Vagina (tissue), 2 donors: ENCODE measurements around the gene EIF1. TPM values are rescaled to one million over a fixed set of nuclear protein-coding genes. Genes with fewer than 3 reads are reported as not detected.

ENCODE experiments used
- DNase-seq, 2 donors: peaks; one replicate each; pipeline ENCODE4 v3.0.0-alpha.2; 2017; ENCODE audit errors: extremely low spot score in 2 of 2
- H3K27ac ChIP-seq: fragments of 200-600 bp; sonication (generic); one replicate; pipeline ENCODE4 v1.5.1; 2019
- H3K27me3 ChIP-seq: fragments of 200-600 bp; sonication (generic); one replicate; pipeline ENCODE4 v1.5.1; 2019
- H3K36me3 ChIP-seq, 2 donors: fragments of 200-600 bp; sonication (generic); one replicate each; pipeline ENCODE4 v1.5.1; 2017 to 2019
- H3K4me1 ChIP-seq: fragments of 200-600 bp; sonication (generic); one replicate; pipeline ENCODE4 v1.5.1; 2019
- H3K4me3 ChIP-seq, 2 donors: fragments of 200-600 bp; sonication (generic); 1 replicate in 1 of 2; 2 replicates in 1 of 2; pipeline ENCODE4 v1.5.1; 2016 to 2019
- H3K9me3 ChIP-seq: fragments of 200-600 bp; sonication (generic); one replicate; pipeline ENCODE4 v1.5.1; 2019
- POLR2A ChIP-seq, 2 donors: fragments of 450-650 bp; IDR thresholded peaks; one replicate each; pipeline ENCODE4 v1.6.1; 2017; ENCODE audit warnings: antibody characterized with exemption in 2 of 2, mild to moderate bottlenecking in 2 of 2, moderate library complexity in 2 of 2
- POLR2AphosphoS5 ChIP-seq, 2 donors: sonication (generic); formaldehyde crosslinking; IDR thresholded peaks; one replicate each; pipeline ENCODE4 v1.9.0; 2017; ENCODE audit warnings: antibody characterized with exemption in 2 of 2, mild to moderate bottlenecking in 2 of 2, low read depth in 1 of 2; ENCODE audit not compliant: insufficient read depth in 1 of 2
- intact Hi-C: fragments of 100-400 bp; cut with DNase I; formaldehyde crosslinking; loops from one replicate; pipeline ENCODE4 v1.15.1; 2023
- total RNA-seq: library from RNA; depleted of rRNA; stranded (reverse); fragments of >200 nt; gene quantifications from one replicate; pipeline ENCODE4 v1.2.3, GENCODE V29; 2016
- TF ChIP-seq, protein P1 (sequence below), 3 experiments: fragments of 450-650 bp in 2 of 3; fragments of 200-600 bp in 1 of 3; sonication (generic) in 1 of 3; IDR thresholded peaks; one replicate each; pipeline ENCODE4 v1.5.1; 2017 to 2019; ENCODE audit warnings: antibody characterized with exemption in 3 of 3, mild to moderate bottlenecking in 2 of 3, moderate library complexity in 2 of 3

Gene EIF1
- total RNA-seq, 1 donor from 2014 or later = 204 TPM

DNA sequence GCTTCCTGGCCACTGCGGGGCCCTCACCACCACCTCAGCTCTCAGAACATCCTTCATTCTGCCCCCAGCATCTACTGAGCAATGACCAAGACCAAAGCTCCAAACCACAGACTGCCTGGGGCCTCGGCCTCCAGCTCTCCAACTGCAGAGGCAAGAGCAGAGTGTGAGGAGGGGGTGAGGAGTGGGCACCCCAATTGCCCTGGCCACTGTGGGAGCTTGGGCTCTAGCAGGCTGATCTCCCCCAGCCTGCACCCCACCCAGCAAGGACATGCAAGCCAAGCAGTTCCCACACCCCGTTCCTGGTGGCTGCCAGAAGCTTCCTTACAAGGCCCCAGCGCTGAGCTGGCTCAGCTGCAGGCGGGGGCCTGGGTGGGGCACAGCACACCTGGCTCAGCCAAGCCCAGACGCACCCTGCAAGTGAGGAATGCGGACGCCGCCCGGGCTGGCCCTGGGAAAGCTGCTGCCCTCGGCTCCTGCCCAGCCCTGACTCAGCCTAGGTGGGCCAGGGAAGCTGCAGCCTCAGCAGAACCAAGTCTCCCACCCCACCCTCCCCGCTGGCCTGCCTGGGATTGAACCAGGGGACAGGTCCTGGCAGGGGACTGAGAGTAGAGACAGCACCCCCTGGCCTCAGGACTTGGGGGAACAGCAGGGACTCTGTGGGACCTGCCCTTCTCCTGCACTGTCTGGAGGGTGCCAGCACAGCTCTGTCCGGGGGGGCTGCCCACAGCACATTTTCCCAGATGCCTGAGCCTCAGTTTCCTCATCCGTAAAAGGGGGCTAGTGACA is 34.6 kb upstream of the EIF1 start:
- intact Hi-C loops = loop anchor here (10.0 kb wide), 1 partner anchor 849 kb away; no protein-coding TSS in a partner anchor
- H3K4me3 ChIP-seq = no peak overlapping the region

DNA sequence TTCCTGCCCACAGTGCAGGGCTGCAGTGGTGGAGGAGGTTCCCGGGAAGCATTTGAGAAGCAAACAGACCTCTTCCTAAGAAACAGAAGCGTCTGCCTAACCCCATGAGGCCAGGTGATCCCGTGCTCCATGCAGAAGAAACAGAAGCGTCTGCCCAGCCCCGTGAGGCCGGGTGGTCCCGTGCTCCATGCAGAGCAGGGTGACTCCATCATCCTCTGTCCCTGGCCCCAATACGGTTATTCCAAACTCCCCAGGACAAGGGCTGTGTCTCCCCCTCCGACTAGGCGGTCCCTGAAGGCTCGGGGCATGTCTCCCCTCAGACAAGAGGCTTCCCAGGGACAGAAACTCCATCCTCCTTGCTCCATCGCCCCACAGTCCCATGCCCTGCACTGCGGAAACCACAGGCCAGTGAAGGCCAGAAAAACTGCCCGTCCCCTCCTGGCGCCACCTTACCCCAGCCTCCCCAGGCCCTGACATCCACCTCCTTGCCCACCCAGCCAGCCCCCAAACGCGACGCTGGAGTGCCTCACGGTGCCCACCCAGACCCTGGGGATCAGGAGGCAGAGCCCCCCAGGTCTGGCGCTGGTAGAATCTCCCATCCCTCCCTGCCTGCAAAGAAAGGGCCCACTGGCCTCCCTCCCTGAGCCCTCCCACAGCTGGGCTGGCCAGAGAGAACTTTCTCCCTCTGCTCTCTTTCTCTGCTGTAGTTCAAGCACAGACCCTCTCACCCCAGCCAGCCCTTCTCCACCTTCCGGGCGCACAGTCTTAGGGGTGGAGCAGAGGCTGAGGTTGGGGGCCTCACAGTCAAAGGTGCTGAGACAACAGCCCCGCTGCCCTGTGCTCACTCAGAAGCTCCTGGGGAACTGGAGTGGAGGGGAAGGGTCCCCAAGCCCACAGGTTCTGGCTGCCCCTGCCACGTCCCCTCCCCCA is 33.7 kb upstream of the EIF1 start:
- intact Hi-C loops = loop anchor here (10.0 kb wide), 1 partner anchor 850 kb away; no protein-coding TSS in a partner anchor
- Histone ChIP-seq H3K9me3 (no peaks in the 10 kb centered on the region), H3K27ac (peak overlapping the region; percentile 85), H3K36me3 (no peaks in the 10 kb centered on the region), H3K27me3 (no peaks in the 10 kb centered on the region), H3K4me1 (peaks cover 67% of the 10 kb centered on the region), H3K4me3 (no peak overlapping the region)
- TF ChIP-seq, protein P1, sequence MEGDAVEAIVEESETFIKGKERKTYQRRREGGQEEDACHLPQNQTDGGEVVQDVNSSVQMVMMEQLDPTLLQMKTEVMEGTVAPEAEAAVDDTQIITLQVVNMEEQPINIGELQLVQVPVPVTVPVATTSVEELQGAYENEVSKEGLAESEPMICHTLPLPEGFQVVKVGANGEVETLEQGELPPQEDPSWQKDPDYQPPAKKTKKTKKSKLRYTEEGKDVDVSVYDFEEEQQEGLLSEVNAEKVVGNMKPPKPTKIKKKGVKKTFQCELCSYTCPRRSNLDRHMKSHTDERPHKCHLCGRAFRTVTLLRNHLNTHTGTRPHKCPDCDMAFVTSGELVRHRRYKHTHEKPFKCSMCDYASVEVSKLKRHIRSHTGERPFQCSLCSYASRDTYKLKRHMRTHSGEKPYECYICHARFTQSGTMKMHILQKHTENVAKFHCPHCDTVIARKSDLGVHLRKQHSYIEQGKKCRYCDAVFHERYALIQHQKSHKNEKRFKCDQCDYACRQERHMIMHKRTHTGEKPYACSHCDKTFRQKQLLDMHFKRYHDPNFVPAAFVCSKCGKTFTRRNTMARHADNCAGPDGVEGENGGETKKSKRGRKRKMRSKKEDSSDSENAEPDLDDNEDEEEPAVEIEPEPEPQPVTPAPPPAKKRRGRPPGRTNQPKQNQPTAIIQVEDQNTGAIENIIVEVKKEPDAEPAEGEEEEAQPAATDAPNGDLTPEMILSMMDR (IDR thresholded peaks at IDR 0.05) = no peak
- TF ChIP-seq POLR2A (IDR thresholded peaks at IDR 0.05) (no peak), POLR2AphosphoS5 (IDR thresholded peaks at IDR 0.05; ENCODE audit: insufficient read depth in 1 of 2, low read depth in 1 of 2) (no peak)
- no peak for DNase-seq

More for the DNA sequence above, 34.6 kb upstream of the EIF1 start:
- no peak for DNase-seq
- H3K4me1 ChIP-seq = peaks cover 63% of the 10 kb centered on the region
- H3K27ac ChIP-seq = peak overlapping the region; percentile 87
- H3K27me3 ChIP-seq = no peaks in the 10 kb centered on the region
- H3K9me3 ChIP-seq = no peaks in the 10 kb centered on the region
- H3K36me3 ChIP-seq = no peaks in the 10 kb centered on the region
- TF ChIP-seq, protein P1 (IDR thresholded peaks at IDR 0.05) = no peak
- peak; percentile 51 to 68 for TF ChIP-seq POLR2AphosphoS5 (IDR thresholded peaks at IDR 0.05; ENCODE audit: insufficient read depth in 1 of 2, low read depth in 1 of 2)
- no peak for TF ChIP-seq POLR2A (IDR thresholded peaks at IDR 0.05)

DNA sequence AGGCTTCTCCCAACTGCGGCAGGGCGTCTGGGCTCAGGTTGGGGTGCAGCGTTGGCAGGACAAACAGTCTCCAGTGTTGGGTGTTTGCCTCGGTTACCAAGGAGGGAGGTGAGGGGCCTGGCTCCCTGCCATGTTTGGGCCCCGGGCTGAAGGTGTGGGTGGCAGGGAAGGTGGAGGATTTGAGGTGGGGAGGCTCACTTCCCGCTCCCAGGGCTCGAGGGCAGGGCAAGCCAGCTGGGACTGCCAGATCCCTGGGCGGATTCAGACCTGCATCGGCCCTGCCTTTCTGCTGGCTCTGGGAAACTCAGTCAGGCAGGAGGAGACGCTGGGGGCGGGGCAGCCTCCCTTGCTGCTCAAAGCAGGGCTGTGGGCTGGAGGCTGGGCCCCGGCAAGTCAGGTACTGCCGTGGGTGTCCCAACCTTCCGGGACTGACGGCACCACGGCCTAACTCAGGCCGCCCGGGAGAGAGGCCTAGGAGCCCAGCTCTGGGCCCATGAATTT is 33.0 kb upstream of the EIF1 start:
- Histone ChIP-seq H3K27me3 (no peaks in the 10 kb centered on the region), H3K4me3 (no peak overlapping the region), H3K4me1 (peaks cover 70% of the 10 kb centered on the region), H3K36me3 (no peaks in the 10 kb centered on the region), H3K9me3 (no peaks in the 10 kb centered on the region), H3K27ac (peak overlapping the region; percentile 85)
- intact Hi-C loops = loop anchor here (10.0 kb wide), 1 partner anchor 851 kb away; no protein-coding TSS in a partner anchor
- TF ChIP-seq POLR2AphosphoS5 (IDR thresholded peaks at IDR 0.05; ENCODE audit: insufficient read depth in 1 of 2, low read depth in 1 of 2) = peak; percentile 58 to 76
- TF ChIP-seq, protein P1 (IDR thresholded peaks at IDR 0.05) = no peak
- DNase-seq = no peak

DNA sequence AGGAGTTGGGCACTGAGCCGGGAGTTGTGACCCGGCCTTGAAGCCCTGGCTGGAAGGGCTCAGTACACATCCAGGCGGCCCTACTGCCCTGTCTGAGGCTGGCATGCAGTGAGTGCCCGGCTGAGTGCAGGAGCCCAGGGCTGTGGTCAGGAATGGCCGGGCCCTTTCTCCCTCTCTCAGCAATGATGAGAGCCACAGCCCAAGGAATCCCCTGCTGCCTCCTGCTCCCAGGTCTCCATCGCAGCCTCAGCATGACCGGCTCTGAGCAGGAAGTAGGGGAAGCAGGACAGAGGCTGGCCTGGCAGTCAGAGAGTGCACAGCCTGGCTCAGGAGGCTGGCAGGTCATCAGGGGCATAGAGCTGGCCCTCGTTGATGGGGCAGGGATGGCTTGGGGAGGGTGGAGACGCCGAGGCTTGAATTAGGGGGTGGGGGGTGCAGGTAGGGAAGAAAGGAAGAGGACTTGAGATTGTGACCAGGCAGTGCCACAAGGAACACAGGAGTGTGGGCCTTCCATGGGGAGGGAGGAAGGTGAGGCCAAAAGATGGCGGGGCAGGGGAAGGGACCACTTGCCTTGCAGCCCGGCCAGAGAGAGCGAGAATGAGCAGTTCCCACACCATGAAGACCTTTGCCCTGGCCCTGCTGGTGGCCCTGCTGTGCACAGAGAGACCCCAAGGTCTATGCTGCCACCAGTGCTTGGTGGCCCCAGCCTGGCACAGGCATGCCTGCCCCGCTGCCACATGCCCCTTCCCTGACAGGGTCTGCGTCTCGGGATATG is 32.2 kb upstream of the EIF1 start:
- no peaks in the 10 kb centered on the region for H3K27me3 ChIP-seq
- H3K36me3 ChIP-seq = no peaks in the 10 kb centered on the region
- TF ChIP-seq POLR2A (IDR thresholded peaks at IDR 0.05) (no peak), POLR2AphosphoS5 (IDR thresholded peaks at IDR 0.05; ENCODE audit: insufficient read depth in 1 of 2, low read depth in 1 of 2) (no peak)
- no peak for DNase-seq
- H3K4me1 ChIP-seq = peaks cover 62% of the 10 kb centered on the region
- intact Hi-C loops = loop anchor here (10.0 kb wide), 1 partner anchor 852 kb away; no protein-coding TSS in a partner anchor
- H3K27ac ChIP-seq = peak overlapping the region; percentile 85
- no peaks in the 10 kb centered on the region for H3K9me3 ChIP-seq
- no peak overlapping the region for H3K4me3 ChIP-seq
